Subcutaneous adipose tissue (tissue), 4 donors: ENCODE results near the gene PRDX3. TPM values are rescaled to one million over a fixed set of nuclear protein-coding genes. Genes with fewer than 3 reads are reported as not detected.

Experiments used
- total RNA-seq, 4 donors: library from RNA; depleted of rRNA; stranded (reverse); fragments of >200 nt; gene quantifications; one replicate each; pipeline ENCODE4 v1.1.0, GENCODE V29; 2016
- TF ChIP-seq, protein P1 (sequence below): fragments of 450-650 bp; IDR thresholded peaks from one replicate; pipeline ENCODE4 v1.5.1; 2016; ENCODE audit warnings: low read depth, mild to moderate bottlenecking, control low read depth, antibody characterized with exemption, moderate library complexity

The PRDX3 gene
- total RNA-seq, 4 donors from 2014 or later: 102 to 258 (median 190) TPM

DNA sequence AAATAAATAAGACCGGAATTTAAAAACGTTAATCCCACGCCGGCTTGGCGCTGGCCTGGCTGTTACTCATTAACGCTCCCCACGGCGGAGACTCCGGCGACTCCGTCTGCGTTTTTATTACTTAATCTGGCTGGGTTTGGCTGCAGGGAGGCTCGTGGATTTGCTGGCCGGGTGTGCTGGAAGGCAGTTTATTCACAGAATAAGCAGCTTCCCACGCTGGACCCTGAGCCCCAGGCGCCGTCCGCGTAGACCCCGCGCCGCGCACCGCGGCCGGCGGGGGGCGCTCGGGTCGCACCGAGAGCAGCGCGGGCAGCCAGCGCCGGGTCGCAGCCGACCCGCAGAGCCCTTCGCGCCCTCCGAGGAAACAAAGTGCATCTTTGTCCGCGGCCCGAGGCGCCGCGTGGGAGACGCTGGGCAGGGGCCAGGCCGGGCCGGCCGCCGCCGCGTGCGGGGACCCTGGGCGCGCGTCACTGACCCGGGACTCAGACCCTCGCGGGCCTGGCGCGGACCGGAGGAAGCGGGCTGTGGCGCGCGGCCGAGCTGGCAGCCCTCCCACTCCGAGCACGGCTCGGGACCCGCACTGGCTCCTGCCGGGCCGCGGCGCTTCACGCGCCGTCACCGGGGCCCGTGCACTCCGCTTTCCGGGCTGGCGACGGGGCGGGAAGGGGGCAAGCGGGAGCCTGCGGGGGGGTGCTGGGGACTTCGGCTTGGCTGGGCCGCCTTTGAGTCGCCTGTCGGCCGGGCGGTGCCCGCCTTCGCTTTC is 28.2 kb upstream of the PRDX3 start:
- TF ChIP-seq, protein P1, sequence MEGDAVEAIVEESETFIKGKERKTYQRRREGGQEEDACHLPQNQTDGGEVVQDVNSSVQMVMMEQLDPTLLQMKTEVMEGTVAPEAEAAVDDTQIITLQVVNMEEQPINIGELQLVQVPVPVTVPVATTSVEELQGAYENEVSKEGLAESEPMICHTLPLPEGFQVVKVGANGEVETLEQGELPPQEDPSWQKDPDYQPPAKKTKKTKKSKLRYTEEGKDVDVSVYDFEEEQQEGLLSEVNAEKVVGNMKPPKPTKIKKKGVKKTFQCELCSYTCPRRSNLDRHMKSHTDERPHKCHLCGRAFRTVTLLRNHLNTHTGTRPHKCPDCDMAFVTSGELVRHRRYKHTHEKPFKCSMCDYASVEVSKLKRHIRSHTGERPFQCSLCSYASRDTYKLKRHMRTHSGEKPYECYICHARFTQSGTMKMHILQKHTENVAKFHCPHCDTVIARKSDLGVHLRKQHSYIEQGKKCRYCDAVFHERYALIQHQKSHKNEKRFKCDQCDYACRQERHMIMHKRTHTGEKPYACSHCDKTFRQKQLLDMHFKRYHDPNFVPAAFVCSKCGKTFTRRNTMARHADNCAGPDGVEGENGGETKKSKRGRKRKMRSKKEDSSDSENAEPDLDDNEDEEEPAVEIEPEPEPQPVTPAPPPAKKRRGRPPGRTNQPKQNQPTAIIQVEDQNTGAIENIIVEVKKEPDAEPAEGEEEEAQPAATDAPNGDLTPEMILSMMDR: no peak

DNA sequence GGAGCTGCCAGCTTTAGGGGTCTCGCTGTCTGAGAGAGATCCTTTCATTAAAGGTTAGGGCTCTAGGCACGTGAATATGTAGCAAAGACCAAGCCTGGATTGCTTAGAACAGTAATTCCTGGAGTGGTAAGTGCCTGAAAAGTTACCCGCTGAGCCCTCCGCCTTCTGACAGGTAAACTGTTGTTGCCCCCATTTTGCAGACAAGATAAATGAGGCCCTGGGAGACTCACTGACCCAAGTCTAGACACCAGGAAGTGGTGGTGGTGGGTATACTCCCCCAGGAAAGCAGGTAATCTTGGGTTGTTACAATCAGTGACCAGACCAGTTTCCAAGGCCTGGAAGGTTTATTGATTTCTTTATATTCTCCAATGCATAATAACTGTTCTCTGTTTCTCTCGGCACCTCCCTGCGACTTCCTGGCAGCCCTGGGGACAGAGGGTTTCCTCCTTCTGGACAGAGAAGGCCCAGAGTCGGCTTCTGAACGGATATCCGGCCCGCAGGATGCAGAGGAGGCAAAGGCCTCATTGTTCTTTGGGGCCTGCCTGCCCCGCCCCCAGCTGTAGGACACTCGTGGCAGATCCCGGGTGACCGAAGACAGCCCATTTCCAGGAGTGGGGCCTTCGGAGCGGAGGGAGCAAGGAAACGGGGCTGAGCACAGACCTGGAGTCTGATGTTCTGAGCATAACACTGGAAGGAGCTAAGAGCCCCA is 27.4 kb upstream of the PRDX3 start:
- TF ChIP-seq, protein P1: no peak

DNA sequence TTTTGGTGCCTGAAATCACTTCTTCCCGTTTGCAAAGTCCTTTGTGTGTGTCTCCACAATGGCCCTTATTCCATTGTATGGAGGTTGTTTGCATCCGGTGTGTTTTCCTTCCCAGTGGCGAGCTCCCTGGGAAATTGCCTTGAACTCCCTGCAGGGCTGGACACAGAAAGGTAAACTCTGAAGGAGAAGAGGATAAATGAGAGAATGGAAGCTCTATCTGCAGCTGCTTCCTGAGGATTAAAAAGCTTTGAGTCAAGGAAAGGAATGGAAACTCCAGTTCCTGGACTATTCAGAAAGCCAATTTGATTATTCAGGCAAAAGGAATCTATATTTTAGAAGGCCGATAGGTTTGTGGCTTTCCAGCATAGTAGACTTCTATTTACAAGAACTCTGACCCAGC is 24.4 kb upstream of the PRDX3 start:
- TF ChIP-seq, protein P1: no peak

DNA sequence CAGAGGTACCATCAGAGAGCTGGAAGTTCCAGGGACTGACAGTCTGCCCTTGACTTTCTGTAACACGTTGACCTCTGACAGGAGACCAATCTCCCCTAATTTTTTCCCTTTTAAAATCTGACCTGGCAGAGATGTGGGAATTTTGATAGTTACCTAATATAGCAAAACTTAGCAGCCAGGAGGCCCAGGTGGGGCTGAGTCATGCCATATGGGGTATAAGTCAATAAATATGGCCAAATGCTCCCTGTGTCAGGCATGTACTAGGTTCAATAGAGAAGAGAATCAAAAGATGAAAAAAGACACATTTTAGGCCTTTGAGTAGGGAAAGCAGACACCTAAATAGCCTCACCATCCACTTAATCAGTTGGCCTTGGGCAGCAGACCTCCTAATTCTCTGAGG is 22.6 kb upstream of the PRDX3 start:
- TF ChIP-seq, protein P1: no peak

DNA sequence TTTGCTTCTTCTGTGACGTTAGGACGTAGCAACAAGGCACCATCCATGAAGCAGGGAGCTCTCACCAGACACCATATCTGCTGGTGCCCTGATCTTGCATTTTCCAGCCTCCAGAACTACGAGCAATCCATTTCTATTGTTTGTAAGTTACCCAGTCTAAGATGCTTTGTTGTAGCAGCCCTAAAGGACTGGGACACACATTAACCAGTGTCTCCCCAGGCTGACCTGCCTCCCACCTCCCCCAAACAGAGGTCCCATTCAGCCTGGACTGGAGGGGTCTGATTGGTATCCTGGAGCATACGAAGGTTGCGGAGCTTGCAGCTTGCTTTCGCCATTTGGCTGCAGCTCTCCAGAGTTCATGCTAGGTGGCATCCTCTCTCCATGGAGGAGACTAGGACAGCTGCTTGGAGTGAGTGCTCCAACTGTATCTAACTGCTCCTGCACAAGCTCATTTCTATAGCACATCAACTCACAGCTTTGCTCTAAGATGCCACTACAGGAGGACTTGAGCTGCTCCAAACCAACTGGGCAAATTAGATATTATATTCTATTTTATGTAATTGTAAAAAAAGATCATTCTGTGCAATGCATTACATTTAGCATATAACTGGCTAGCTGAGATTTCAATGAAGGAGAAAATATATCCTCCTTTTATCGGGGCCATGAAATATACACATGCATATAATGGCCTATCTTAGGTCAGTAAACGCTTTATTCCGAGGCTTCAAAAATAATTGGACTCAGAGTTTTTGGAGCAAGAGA is 20.8 kb upstream of the PRDX3 start:
- TF ChIP-seq, protein P1: no peak

DNA sequence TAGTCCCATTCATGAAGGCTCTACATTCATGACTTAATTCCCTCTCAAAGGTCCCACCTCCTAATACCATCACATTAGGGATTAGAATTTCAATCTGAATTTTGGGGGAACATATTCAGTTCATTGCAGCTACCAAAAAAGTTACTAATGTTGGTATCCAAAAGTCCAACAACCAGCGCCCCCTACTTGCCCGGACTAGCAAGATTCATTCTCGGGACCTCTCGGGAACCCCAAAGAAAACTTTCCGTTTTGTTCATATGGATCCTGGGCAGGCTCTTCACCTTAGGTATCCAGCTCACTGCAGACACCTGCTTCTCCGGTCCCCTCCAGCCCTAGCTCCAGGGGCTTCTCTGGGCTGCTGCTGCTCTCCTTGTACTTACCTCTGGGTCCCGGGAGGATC is 19.8 kb upstream of the PRDX3 start:
- TF ChIP-seq, protein P1: no peak

DNA sequence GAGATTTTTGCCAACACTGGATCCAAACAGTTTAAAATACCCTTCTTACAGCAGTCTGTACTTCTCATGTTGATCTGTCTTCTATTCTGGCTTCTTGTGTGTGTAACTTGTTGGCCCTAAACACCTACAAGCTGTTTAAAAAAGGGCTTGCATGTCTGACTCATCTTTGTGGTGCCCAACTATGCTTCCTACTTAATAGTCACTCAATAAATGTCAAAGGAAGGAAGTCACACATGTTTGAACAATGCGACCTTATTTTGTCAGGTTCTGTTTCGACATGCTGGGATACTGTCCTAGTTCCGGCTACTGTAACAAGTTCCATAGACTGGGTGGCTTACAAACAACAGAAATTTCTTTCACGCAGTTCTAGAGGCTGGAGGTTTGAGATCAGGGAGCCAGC is 19.3 kb upstream of the PRDX3 start:
- TF ChIP-seq, protein P1: no peak
